Rectal smooth muscle tissue (tissue), 1 donor: Measurements from ENCODE around the gene PINLYP.

ENCODE experiments used
- H3K27ac ChIP-seq: one replicate; pipeline ENCODE4 v1.7.0; 2013; ENCODE audit warnings: low read depth, low read length, inconsistent platforms
- H3K27me3 ChIP-seq: one replicate; pipeline ENCODE4 v1.7.0; 2013; ENCODE audit warnings: low read length; ENCODE audit not compliant: control insufficient read depth, insufficient read depth
- H3K36me3 ChIP-seq: one replicate; pipeline ENCODE4 v1.7.0; 2013; ENCODE audit warnings: low read length; ENCODE audit not compliant: control insufficient read depth, insufficient read depth
- H3K4me1 ChIP-seq: one replicate; pipeline ENCODE4 v1.7.0; 2013; ENCODE audit warnings: low read length; ENCODE audit not compliant: control insufficient read depth, insufficient read depth
- H3K4me3 ChIP-seq: one replicate; pipeline ENCODE4 v1.7.0; 2013; ENCODE audit warnings: low read length
- H3K9ac ChIP-seq: one replicate; pipeline ENCODE4 v1.7.0; 2013; ENCODE audit warnings: low read length

PINLYP gene

GRCh38 chr19:43554317-43554895 lies 21.2 kb upstream of the PINLYP start:
- H3K27ac ChIP-seq, result no peak overlapping the region
- no peaks in the 10 kb centered on the region for H3K27me3 ChIP-seq
- no peak overlapping the region for H3K9ac ChIP-seq
- H3K4me1 ChIP-seq, result no peaks in the 10 kb centered on the region
- peaks cover 16% of the 10 kb centered on the region for H3K36me3 ChIP-seq
- no peak overlapping the region for H3K4me3 ChIP-seq

GRCh38 chr19:43555185-43555770 lies 20.3 kb upstream of the PINLYP start:
- H3K36me3 ChIP-seq, result peaks cover 16% of the 10 kb centered on the region

GRCh38 chr19:43560687-43561086 lies 14.9 kb upstream of the PINLYP start:
- H3K4me3 ChIP-seq, result no peak overlapping the region
- no peaks in the 10 kb centered on the region for H3K27me3 ChIP-seq
- H3K4me1 ChIP-seq, result no peaks in the 10 kb centered on the region
- H3K27ac ChIP-seq, result no peak overlapping the region
- peaks cover 5% of the 10 kb centered on the region for H3K36me3 ChIP-seq
- H3K9ac ChIP-seq, result no peak overlapping the region

More at GRCh38 chr19:43555185-43555770, 20.3 kb upstream of the PINLYP start:
- no peak overlapping the region for H3K4me3 ChIP-seq
- no peak overlapping the region for H3K27ac ChIP-seq
- H3K4me1 ChIP-seq, result no peaks in the 10 kb centered on the region
- no peaks in the 10 kb centered on the region for H3K27me3 ChIP-seq
- no peak overlapping the region for H3K9ac ChIP-seq

GRCh38 chr19:43561139-43561970 lies 14.2 kb upstream of the PINLYP start:
- Histone ChIP-seq H3K9ac (no peak overlapping the region), H3K27ac (no peak overlapping the region), H3K4me1 (no peaks in the 10 kb centered on the region), H3K27me3 (no peaks in the 10 kb centered on the region), H3K36me3 (peaks cover 5% of the 10 kb centered on the region), H3K4me3 (no peak overlapping the region)

GRCh38 chr19:43562226-43562697 lies 13.3 kb upstream of the PINLYP start:
- no peak overlapping the region for H3K9ac ChIP-seq
- peak overlapping the region; percentile 40 for H3K4me3 ChIP-seq

GRCh38 chr19:43562698-43563241 lies 12.8 kb upstream of the PINLYP start:
- H3K36me3 ChIP-seq, result peaks cover 5% of the 10 kb centered on the region
- peak overlapping the region; percentile 68 for H3K27ac ChIP-seq
- H3K27me3 ChIP-seq, result no peaks in the 10 kb centered on the region
- H3K4me3 ChIP-seq, result peak overlapping the region; percentile 40
- H3K4me1 ChIP-seq, result no peaks in the 10 kb centered on the region
- no peak overlapping the region for H3K9ac ChIP-seq

More at GRCh38 chr19:43562226-43562697, 13.3 kb upstream of the PINLYP start:
- peaks cover 5% of the 10 kb centered on the region for H3K36me3 ChIP-seq
- H3K4me1 ChIP-seq, result no peaks in the 10 kb centered on the region
- H3K27ac ChIP-seq, result peak overlapping the region; percentile 36
- H3K27me3 ChIP-seq, result no peaks in the 10 kb centered on the region

- Histone ChIP-seq H3K4me3 (no peak overlapping the region), H3K27me3 (no peaks in the 10 kb centered on the region), H3K36me3 (peaks cover 2% of the 10 kb centered on the region), H3K9ac (no peak overlapping the region), H3K4me1 (no peaks in the 10 kb centered on the region), H3K27ac (no peak overlapping the region)
Observed at GRCh38 chr19:43563816-43564457, 11.7 kb upstream of the PINLYP start.

GRCh38 chr19:43564800-43565199 lies 10.8 kb upstream of the PINLYP start:
- Histone ChIP-seq H3K9ac (no peak overlapping the region), H3K36me3 (peaks cover 2% of the 10 kb centered on the region), H3K4me1 (no peaks in the 10 kb centered on the region), H3K27ac (no peak overlapping the region), H3K27me3 (no peaks in the 10 kb centered on the region), H3K4me3 (no peak overlapping the region)

- Histone ChIP-seq H3K4me1 (peaks cover 3% of the 10 kb centered on the region), H3K36me3 (no peaks in the 10 kb centered on the region), H3K9ac (no peak overlapping the region), H3K27me3 (no peaks in the 10 kb centered on the region), H3K4me3 (no peak overlapping the region), H3K27ac (no peak overlapping the region)
Observed at GRCh38 chr19:43569657-43570056, 5.9 kb upstream of the PINLYP start.

- H3K27ac ChIP-seq, result no peak overlapping the region
- H3K4me1 ChIP-seq, result peaks cover 5% of the 10 kb centered on the region
- H3K4me3 ChIP-seq, result no peak overlapping the region
- H3K9ac ChIP-seq, result no peak overlapping the region
- H3K27me3 ChIP-seq, result no peaks in the 10 kb centered on the region
- H3K36me3 ChIP-seq, result no peaks in the 10 kb centered on the region
Observed at GRCh38 chr19:43570174-43570791, 5.3 kb upstream of the PINLYP start.

- H3K4me1 ChIP-seq, result peaks cover 7% of the 10 kb centered on the region
- H3K9ac ChIP-seq, result no peak overlapping the region
- H3K27ac ChIP-seq, result no peak overlapping the region
- no peaks in the 10 kb centered on the region for H3K27me3 ChIP-seq
- no peak overlapping the region for H3K4me3 ChIP-seq
- no peaks in the 10 kb centered on the region for H3K36me3 ChIP-seq
Observed at GRCh38 chr19:43572171-43572588, 3.4 kb upstream of the PINLYP start.
